ENCODE data around the gene NEK10.

DNA sequence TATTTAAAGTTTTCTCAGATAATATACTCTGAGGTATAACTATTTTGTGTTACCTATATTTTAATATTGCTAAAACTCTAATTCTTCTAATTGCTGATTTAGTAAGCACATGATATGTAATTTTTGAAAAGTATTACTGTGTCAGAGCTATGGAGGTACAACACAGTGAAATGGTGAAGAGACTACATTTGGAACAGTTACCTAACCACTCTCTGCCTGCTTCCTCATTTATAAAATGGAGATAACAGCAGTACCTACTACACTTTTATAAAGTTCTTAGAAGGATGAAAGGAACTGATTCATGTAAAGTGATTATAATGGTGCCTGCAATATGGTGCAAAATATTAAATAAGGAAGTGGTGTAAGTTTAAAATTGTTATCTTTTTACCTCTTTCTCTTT, 16.3 kb upstream of the NEK10 start:
- TF ChIP-seq, protein P1, sequence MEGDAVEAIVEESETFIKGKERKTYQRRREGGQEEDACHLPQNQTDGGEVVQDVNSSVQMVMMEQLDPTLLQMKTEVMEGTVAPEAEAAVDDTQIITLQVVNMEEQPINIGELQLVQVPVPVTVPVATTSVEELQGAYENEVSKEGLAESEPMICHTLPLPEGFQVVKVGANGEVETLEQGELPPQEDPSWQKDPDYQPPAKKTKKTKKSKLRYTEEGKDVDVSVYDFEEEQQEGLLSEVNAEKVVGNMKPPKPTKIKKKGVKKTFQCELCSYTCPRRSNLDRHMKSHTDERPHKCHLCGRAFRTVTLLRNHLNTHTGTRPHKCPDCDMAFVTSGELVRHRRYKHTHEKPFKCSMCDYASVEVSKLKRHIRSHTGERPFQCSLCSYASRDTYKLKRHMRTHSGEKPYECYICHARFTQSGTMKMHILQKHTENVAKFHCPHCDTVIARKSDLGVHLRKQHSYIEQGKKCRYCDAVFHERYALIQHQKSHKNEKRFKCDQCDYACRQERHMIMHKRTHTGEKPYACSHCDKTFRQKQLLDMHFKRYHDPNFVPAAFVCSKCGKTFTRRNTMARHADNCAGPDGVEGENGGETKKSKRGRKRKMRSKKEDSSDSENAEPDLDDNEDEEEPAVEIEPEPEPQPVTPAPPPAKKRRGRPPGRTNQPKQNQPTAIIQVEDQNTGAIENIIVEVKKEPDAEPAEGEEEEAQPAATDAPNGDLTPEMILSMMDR (IDR thresholded peaks at IDR 0.05): no peak
- no peak for TF ChIP-seq POLR2A (IDR thresholded peaks at IDR 0.05; ENCODE audit: low read depth)
- no peak for TF ChIP-seq EP300 (IDR thresholded peaks at IDR 0.05)
